Esophagus muscularis mucosa (tissue), 4 donors: ENCODE data around the gene QRICH2.

Source experiments
- CTCF ChIP-seq, 3 experiments: fragments of 200-600 bp in 2 of 3; fragments of 450-650 bp in 1 of 3; sonication (generic) in 2 of 3; IDR thresholded peaks; one replicate each; pipeline ENCODE4 v1.5.1; 2017 to 2019; ENCODE audit warnings: antibody characterized with exemption in 3 of 3, mild to moderate bottlenecking in 2 of 3, moderate library complexity in 1 of 3
- EP300 ChIP-seq: sonication (generic); formaldehyde crosslinking; IDR thresholded peaks from one replicate; pipeline ENCODE4 v1.6.1; 2017; ENCODE audit warnings: antibody characterized with exemption
- POLR2A ChIP-seq: fragments of 450-650 bp; IDR thresholded peaks from one replicate; pipeline ENCODE4 v1.6.1; 2017; ENCODE audit warnings: antibody characterized with exemption, moderate library complexity, mild to moderate bottlenecking, low read depth
- POLR2AphosphoS5 ChIP-seq, 2 donors: sonication (generic); formaldehyde crosslinking; IDR thresholded peaks; one replicate each; pipeline ENCODE4 v1.6.1; 2017; ENCODE audit warnings: antibody characterized with exemption in 2 of 2

DNA sequence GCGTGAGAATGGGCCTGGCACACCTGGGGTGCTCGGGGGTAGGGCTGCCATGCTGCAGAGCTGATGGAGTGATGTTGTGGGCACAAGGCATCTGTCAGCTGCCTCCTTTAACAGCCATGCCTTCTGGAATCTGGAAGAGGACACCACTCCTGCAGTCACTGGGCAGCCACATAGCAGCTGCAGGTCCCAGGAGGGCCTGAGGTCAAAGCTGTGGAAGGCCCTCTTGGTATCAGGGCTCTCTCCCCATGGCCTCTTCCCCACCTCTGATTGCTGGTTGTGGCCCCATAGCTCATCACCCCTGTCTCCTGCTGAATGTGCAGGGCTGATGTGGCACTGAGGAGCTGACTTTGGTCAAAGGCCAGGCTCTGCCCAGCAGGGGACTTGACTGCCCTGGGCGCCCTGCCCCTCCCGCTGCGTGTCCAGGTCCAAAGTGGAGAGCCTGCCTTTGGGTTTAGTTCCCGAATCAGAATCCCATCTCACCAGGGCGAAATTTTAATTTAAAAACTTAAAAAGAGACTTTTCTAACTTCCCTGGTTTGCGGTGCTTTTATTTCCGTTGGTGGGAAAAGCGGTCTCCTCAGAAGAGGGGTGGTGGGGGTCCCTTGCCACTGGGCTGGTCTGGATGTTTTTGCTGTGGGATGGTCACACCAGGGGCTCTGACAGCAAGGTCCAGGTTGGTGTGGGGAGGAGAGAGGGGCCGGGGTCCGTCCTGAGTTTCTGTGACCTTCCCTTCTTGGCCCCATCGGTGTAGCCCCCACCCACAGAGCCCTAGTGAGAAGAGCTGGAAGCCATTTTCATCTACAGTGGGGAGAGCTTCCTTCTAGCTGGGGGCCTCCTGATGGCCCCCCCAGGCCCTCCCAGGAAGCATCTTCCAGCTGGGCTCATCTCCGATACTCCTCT, 37.1 kb downstream of the QRICH2 start:
- TF ChIP-seq POLR2A (no peak), CTCF (IDR thresholded peaks at IDR 0.05) (no peak), POLR2AphosphoS5 (IDR thresholded peaks at IDR 0.05) (no peak), EP300 (no peak)
